IPS-NIHi11 (cell line): Measurements from ENCODE around the gene CARD9.
A peak's percentile ranks its signal among the peaks of the same experiment; 100 is the strongest.

Experiments used
- DNase-seq: peaks from one replicate; pipeline ENCODE4 v3.0.0; 2012; ENCODE audit warnings: mixed read lengths, low spot score

Gene CARD9

GRCh38 chr9:136347472-136348256, 25.8 kb downstream of the CARD9 start:
- DNase-seq, result no peak

GRCh38 chr9:136346927-136347465, 26.5 kb downstream of the CARD9 start:
- DNase-seq, result no peak

- no peak for DNase-seq
These were observed 27.4 kb downstream of the CARD9 start for GRCh38 chr9:136346157-136346481.

- DNase-seq, result peak; percentile 67
These were observed 27.9 kb downstream of the CARD9 start for GRCh38 chr9:136345281-136346156.

GRCh38 chr9:136344544-136345280, 28.8 kb downstream of the CARD9 start:
- DNase-seq, result no peak

GRCh38 chr9:136343884-136344269, 29.6 kb downstream of the CARD9 start:
- no peak for DNase-seq

GRCh38 chr9:136343121-136343883, 30.2 kb downstream of the CARD9 start:
- no peak for DNase-seq

- peak; percentile 92 for DNase-seq
These were observed 31.0 kb downstream of the CARD9 start for GRCh38 chr9:136342181-136343120.

- DNase-seq, result no peak
These were observed 31.7 kb downstream of the CARD9 start for GRCh38 chr9:136341769-136342168.

- no peak for DNase-seq
These were observed 32.3 kb downstream of the CARD9 start for GRCh38 chr9:136341042-136341655.

GRCh38 chr9:136340356-136341041, 33.0 kb downstream of the CARD9 start:
- no peak for DNase-seq

- DNase-seq, result no peak
These were observed 33.5 kb downstream of the CARD9 start for GRCh38 chr9:136339958-136340310.

GRCh38 chr9:136339173-136339957, 34.1 kb downstream of the CARD9 start:
- peak; percentile 89 for DNase-seq

- DNase-seq, result no peak
These were observed 35.0 kb downstream of the CARD9 start for GRCh38 chr9:136338511-136338910.

- no peak for DNase-seq
These were observed 35.8 kb downstream of the CARD9 start for GRCh38 chr9:136337416-136338395.

GRCh38 chr9:136336881-136337280, 36.6 kb downstream of the CARD9 start:
- DNase-seq, result no peak

- DNase-seq, result no peak
These were observed 37.2 kb downstream of the CARD9 start for GRCh38 chr9:136336156-136336870.
